ENCODE measurements around the gene DCLRE1B. TPM values are rescaled to one million over a fixed set of nuclear protein-coding genes. Genes with fewer than 3 reads are reported as not detected.

The DCLRE1B gene
- total and polyA plus RNA-seq, 9 of the 15 experiments (the other 6 are each of a cell fraction or from before 2014, with no cell fraction given), result 10.6 to 28.8 (median 17.2) TPM

GRCh38 chr1:113904674-113905434, at the start of gene DCLRE1B, which contains the start of gene AP4B1 (continued):
- TF ChIP-seq AFF1 (IDR thresholded peaks at IDR 0.05; ENCODE audit: low read depth in 1 of 2, partially characterized antibody in 2 of 2), result peak in 1 of 2 experiments; percentile 52
- TF ChIP-seq NCOR1 (IDR thresholded peaks at IDR 0.05), result peak; percentile 78
- 0 out of 2 replicates have a peak, but pooled peaks have one; percentile 3 for TF ChIP-seq TAL1 (IDR thresholded peaks at IDR 0.05)
- TF ChIP-seq ZFP1 (CRISPR knock-in tag; IDR thresholded peaks at IDR 0.05), result no peak
- peak; percentile 19; the same call in 1 of the 2 replicates for TF ChIP-seq RUNX1 (IDR thresholded peaks at IDR 0.05; ENCODE audit: low read depth)
- peak; percentile 94 for TF ChIP-seq KDM2B (CRISPR knock-in tag; IDR thresholded peaks at IDR 0.05)
- peak; percentile 27 for TF ChIP-seq FOS (IDR thresholded peaks at IDR 0.05; ENCODE audit: extremely low read depth, insufficient read length)
- TF ChIP-seq UBTF (IDR thresholded peaks at IDR 0.05; ENCODE audit: borderline replicate concordance in 1 of 2, low read depth in 2 of 2, low read length in 2 of 2), result peak in 1 of 2 experiments; percentile 85; a peak in 2 of 4 replicates
- no peak for TF ChIP-seq ZNF695 (CRISPR knock-in tag; IDR thresholded peaks at IDR 0.05)
- TF ChIP-seq SIN3B (IDR thresholded peaks at IDR 0.05; ENCODE audit: low read depth), result peak; percentile 60
- peak; percentile 47 for TF ChIP-seq ASH1L (IDR thresholded peaks at IDR 0.05; ENCODE audit: borderline replicate concordance, low read depth, partially characterized antibody)
- TF ChIP-seq NRF1 (conservative IDR thresholded peaks at IDR 0.05 in 1 of 2, IDR thresholded peaks at IDR 0.05 in 1 of 2), result peak; percentile 89 to 91
- TF ChIP-seq ETV1 (tag; conservative IDR thresholded peaks at IDR 0.05; ENCODE audit: low read depth), result peak; percentile 52
- TF ChIP-seq HMBOX1 (IDR thresholded peaks at IDR 0.05), result peak; percentile 17; the same call in 1 of the 2 replicates
- TF ChIP-seq SREBF1 (IDR thresholded peaks at IDR 0.05; ENCODE audit: borderline replicate concordance, low read depth, low read length), result no peak
- TF ChIP-seq CHD1 (IDR thresholded peaks at IDR 0.05; ENCODE audit: low read length), result no peak
- TF ChIP-seq EGR1 (conservative IDR thresholded peaks at IDR 0.05), result peak; percentile 31; the same call in 1 of the 2 replicates
- TF ChIP-seq TBP (optimal IDR thresholded peaks at IDR 0.05; ENCODE audit: low read depth, low read length), result peak; percentile 72
- TF ChIP-seq XRCC3 (IDR thresholded peaks at IDR 0.05), result no peak
- peak; percentile 90 for TF ChIP-seq ZBTB9 (CRISPR knock-in tag; IDR thresholded peaks at IDR 0.05)

Measured in K562 (cell line).